Kidney (tissue), 14 donors: ENCODE results near the gene HOXC12. TPM values are rescaled to one million over a fixed set of nuclear protein-coding genes. Genes with fewer than 3 reads are reported as not detected.
A peak's percentile ranks its signal among the peaks of the same experiment; 100 is the strongest.

ENCODE experiments used
- DNase-seq, 5 donors: peaks; one replicate each; pipeline ENCODE4 v3.0.0-alpha.2; 2013 to 2020
- FAIRE-seq: peaks from 2 replicates; lab custom pipeline; 2012; peaks lifted over from hg19 to GRCh38; lab: Jason Lieb, UNC
- H3K27ac ChIP-seq, 2 donors: one replicate each; pipeline ENCODE4 v1.7.0; 2013; ENCODE audit warnings: low read depth in 2 of 2, low read length in 2 of 2, inconsistent platforms in 1 of 2
- H3K27me3 ChIP-seq: one replicate; pipeline ENCODE4 v1.7.1; 2013; ENCODE audit warnings: low read length, inconsistent platforms; ENCODE audit not compliant: control insufficient read depth, insufficient read depth
- H3K36me3 ChIP-seq, 3 donors: one replicate each; pipeline versions ENCODE4 v1.7.0 to v1.7.1; 2013; ENCODE audit warnings: low read length in 3 of 3, control low read depth in 1 of 3, inconsistent platforms in 1 of 3; ENCODE audit not compliant: insufficient read depth in 3 of 3, control insufficient read depth in 2 of 3
- H3K4me1 ChIP-seq, 3 donors: one replicate each; pipeline versions ENCODE4 v1.7.0 to v1.7.1; 2013; ENCODE audit warnings: low read length in 3 of 3, inconsistent platforms in 1 of 3, low read depth in 1 of 3; ENCODE audit not compliant: control insufficient read depth in 2 of 3, insufficient read depth in 2 of 3
- H3K4me3 ChIP-seq, 3 donors: one replicate each; pipeline versions ENCODE4 v1.7.0 to v1.8.1; 2013; ENCODE audit warnings: low read length in 3 of 3, control low read depth in 1 of 3, inconsistent platforms in 1 of 3
- H3K9ac ChIP-seq, 3 donors: one replicate each; pipeline versions ENCODE4 v1.7.0 to v1.7.1; 2013; ENCODE audit warnings: low read length in 3 of 3, control low read depth in 1 of 3, inconsistent platforms in 1 of 3
- H3K9me3 ChIP-seq, 3 donors: one replicate each; pipeline versions ENCODE4 v1.7.0 to v1.7.1; 2013; ENCODE audit warnings: low read length in 3 of 3, control low read depth in 1 of 3, inconsistent platforms in 1 of 3; ENCODE audit not compliant: control insufficient read depth in 2 of 3, insufficient read depth in 1 of 3
- CTCF ChIP-seq: IDR thresholded peaks from 3 replicates; pipeline ENCODE4 v1.5.1; 2012; ENCODE audit warnings: mild to moderate bottlenecking, moderate library complexity, borderline replicate concordance; ENCODE audit not compliant: insufficient read depth; ENCODE audit errors: extremely low read depth
- intact Hi-C: fragments of 100-400 bp; cut with DNase I; formaldehyde crosslinking; loops from one replicate; pipeline ENCODE4 v1.11.1; 2022
- polyA plus RNA-seq: library from polyadenylated mRNA; stranded (reverse); fragments of 350-450 nt; fragmentation: Illumina TruSeq; extraction: RNeasy Lipid Tissue Mini Kit (QIAGEN cat#74804); gene quantifications from one replicate; pipeline ENCODE4 v1.2.3, GENCODE V29; 2014; ENCODE audit warnings: low read depth, low replicate concordance; ENCODE audit not compliant: insufficient read depth
- total RNA-seq: library from RNA; stranded (reverse); fragmentation: NEBNext Ultra II Directional; extraction: Animal tissue kit (Norgen Biotek cat#: 25700); gene quantifications from one replicate; pipeline ENCODE4 v1.2.1, GENCODE V29; 2021
- donor health status: control.
- donor health status: control.
- donor health status: control.
- donor health status: control.
- donor health status: control.
- donor health status: DM: yes; HTN: yes; CAD: no.
- donor health status: Normal renal cell carcinoma (clear cell type).

The HOXC12 gene
- total and polyA plus RNA-seq, 2 donors from 2014 or later: not detected

- Histone ChIP-seq H3K9ac (peak overlapping the region; percentile 45 to 75 (median 62)), H3K27me3 (peaks cover 5% of the 10 kb centered on the region), H3K27ac (peak overlapping the region; percentile 68 to 72), H3K4me3 (peak overlapping the region; percentile 39 to 86 (median 63)), H3K9me3 (no peaks in the 10 kb centered on the region), H3K36me3 (no peaks in the 10 kb centered on the region), H3K4me1 (peaks cover 0 to 33% (median 20%) of the 10 kb centered on the region in 3 donors)
- no peak for TF ChIP-seq CTCF
- intact Hi-C loops: no loop called here
- FAIRE-seq: no peak
- peak in 1 of 5 donors; percentile 82 for DNase-seq
These were observed 36.4 kb downstream of the HOXC12 start for GRCh38 chr12:53991077-53991460.

GRCh38 chr12:53992377-53992889 lies 37.7 kb downstream of the HOXC12 start:
- H3K9me3 ChIP-seq: no peaks in the 10 kb centered on the region
- FAIRE-seq: no peak
- intact Hi-C loops: no loop called here

GRCh38 chr12:53993162-53994008 lies 38.7 kb downstream of the HOXC12 start:
- Histone ChIP-seq H3K27me3 (peaks cover 3% of the 10 kb centered on the region), H3K27ac (peak overlapping the region; percentile 87 to 93), H3K4me3 (peak overlapping the region; percentile 36 to 88 (median 58)), H3K9ac (peak overlapping the region; percentile 52 to 95 (median 59)), H3K4me1 (peaks cover 0 to 27% (median 21%) of the 10 kb centered on the region in 3 donors), H3K9me3 (no peaks in the 10 kb centered on the region), H3K36me3 (no peaks in the 10 kb centered on the region)
- DNase-seq (peak in 1 of 5 donors; percentile 73), FAIRE-seq (no peak)
- intact Hi-C loops: no loop called here
- TF ChIP-seq CTCF: no peak

More at GRCh38 chr12:53992377-53992889, 37.7 kb downstream of the HOXC12 start:
- DNase-seq: no peak
- Histone ChIP-seq H3K36me3 (no peaks in the 10 kb centered on the region), H3K4me1 (peaks cover 0 to 31% (median 24%) of the 10 kb centered on the region in 3 donors), H3K9ac (peak overlapping the region in 2 of 3 donors; percentile 59 to 95), H3K4me3 (peak overlapping the region in 2 of 3 donors; percentile 26 to 86), H3K27ac (peak overlapping the region; percentile 68 to 71), H3K27me3 (peaks cover 4% of the 10 kb centered on the region)
- TF ChIP-seq CTCF: no peak
